HEK293 (cell line): ENCODE data around the gene SUMO3.

Source experiments
- CTCF ChIA-PET: fragments of 350-600 bp; formaldehyde crosslinking; extraction: SDS; loops from one replicate; lab custom pipeline; 2021; ENCODE audit warnings: antibody characterized with exemption; lab: Yijun Ruan, JAX
- POLR2A ChIA-PET: fragments of 300-600 bp; formaldehyde crosslinking; extraction: SDS; loops from one replicate; lab custom pipeline; 2020; ENCODE audit warnings: antibody characterized with exemption, inconsistent platforms; lab: Yijun Ruan, JAX
- H3K27ac ChIP-seq: fragments of 200-500 bp; sonication (Bioruptor generic); 2 replicates; pipeline ENCODE4 v1.5.1; 2014; ENCODE audit warnings: low read depth, low read length, control low read depth, inconsistent platforms; ENCODE audit errors: extremely low read depth
- H3K36me3 ChIP-seq, 2 experiments: fragments of 200-500 bp in 1 of 2; sonication (Bioruptor generic) in 1 of 2; 1 replicate in 1 of 2; 2 replicates in 1 of 2; pipeline ENCODE4 v1.5.1; 2014 to 2017; ENCODE audit warnings: inconsistent platforms in 2 of 2, low read length in 2 of 2; ENCODE audit not compliant: control insufficient read depth in 2 of 2, insufficient read depth in 1 of 2
- H3K4me1 ChIP-seq: fragments of 200-500 bp; sonication (Bioruptor generic); 2 replicates; pipeline ENCODE4 v1.5.1; 2014; ENCODE audit warnings: mild to moderate bottlenecking, low read length, inconsistent platforms; ENCODE audit not compliant: control insufficient read depth, insufficient read depth
- H3K4me3 ChIP-seq: 2 replicates; pipeline ENCODE4 v1.5.1; 2011; ENCODE audit warnings: low read depth, mild to moderate bottlenecking, control low read depth, low read length, moderate library complexity
- H3K9me3 ChIP-seq: fragments of 200-500 bp; sonication (Bioruptor generic); 2 replicates; pipeline ENCODE4 v1.5.1; 2014; ENCODE audit warnings: low read depth, low read length, inconsistent platforms; ENCODE audit not compliant: control insufficient read depth, insufficient read depth
- KLF8 ChIP-seq: fragments of 450-650 bp; formaldehyde crosslinking; IDR thresholded peaks from 2 replicates; pipeline ENCODE4 v1.5.1; 2016; ENCODE audit warnings: missing biosample characterization, missing genetic modification characterization
- SCRT1 ChIP-seq: fragments of 450-650 bp; formaldehyde crosslinking; IDR thresholded peaks from 2 replicates; pipeline ENCODE4 v1.5.1; 2016; ENCODE audit warnings: missing biosample characterization, missing genetic modification characterization, borderline replicate concordance
- SP2 ChIP-seq: fragments of 450-650 bp; formaldehyde crosslinking; IDR thresholded peaks from 2 replicates; pipeline ENCODE4 v1.5.1; 2016; ENCODE audit warnings: missing biosample characterization, missing genetic modification characterization
- ZNF10 ChIP-seq: fragments of 450-650 bp; formaldehyde crosslinking; IDR thresholded peaks from 2 replicates; pipeline ENCODE4 v1.5.1; 2017; ENCODE audit warnings: missing biosample characterization, missing genetic modification characterization
- ZNF133 ChIP-seq: fragments of 450-650 bp; formaldehyde crosslinking; IDR thresholded peaks from 2 replicates; pipeline ENCODE4 v1.5.1; 2016; ENCODE audit warnings: missing biosample characterization, missing genetic modification characterization
- ZNF140 ChIP-seq: fragments of 450-650 bp; formaldehyde crosslinking; IDR thresholded peaks from 2 replicates; pipeline ENCODE4 v1.5.1; 2016; ENCODE audit warnings: missing biosample characterization, missing genetic modification characterization
- ZNF184 ChIP-seq: fragments of 450-650 bp; IDR thresholded peaks from 2 replicates; pipeline ENCODE4 v1.5.1; 2018; ENCODE audit warnings: missing biosample characterization, mild to moderate bottlenecking, missing genetic modification characterization
- ZNF292 ChIP-seq: fragments of 450-650 bp; formaldehyde crosslinking; IDR thresholded peaks from 2 replicates; pipeline ENCODE4 v1.5.1; 2016; ENCODE audit warnings: low read depth, missing biosample characterization, missing genetic modification characterization, borderline replicate concordance
- ZNF366 ChIP-seq: fragments of 450-650 bp; formaldehyde crosslinking; conservative IDR thresholded peaks from 2 replicates; pipeline ENCODE4 v1.5.1; 2016; ENCODE audit warnings: missing biosample characterization, missing genetic modification characterization
- ZNF394 ChIP-seq: fragments of 450-650 bp; formaldehyde crosslinking; IDR thresholded peaks from 2 replicates; pipeline ENCODE4 v1.5.1; 2016; ENCODE audit warnings: missing biosample characterization, missing genetic modification characterization, mild to moderate bottlenecking, moderate library complexity, borderline replicate concordance
- ZNF48 ChIP-seq: fragments of 450-650 bp; formaldehyde crosslinking; IDR thresholded peaks from 2 replicates; pipeline ENCODE4 v1.5.1; 2016; ENCODE audit warnings: missing biosample characterization, missing genetic modification characterization
- ZNF558 ChIP-seq: fragments of 450-650 bp; formaldehyde crosslinking; IDR thresholded peaks from 2 replicates; pipeline ENCODE4 v1.5.1; 2016; ENCODE audit warnings: missing biosample characterization, missing genetic modification characterization
- ZNF629 ChIP-seq: fragments of 450-650 bp; formaldehyde crosslinking; IDR thresholded peaks from 2 replicates; pipeline ENCODE4 v1.5.1; 2017; ENCODE audit warnings: missing biosample characterization, missing genetic modification characterization
- ZNF777 ChIP-seq: fragments of 450-650 bp; formaldehyde crosslinking; IDR thresholded peaks from 2 replicates; pipeline ENCODE4 v1.5.1; 2017; ENCODE audit warnings: missing biosample characterization, missing genetic modification characterization, borderline replicate concordance
- ZNF830 ChIP-seq: fragments of 450-650 bp; IDR thresholded peaks from 2 replicates; pipeline ENCODE4 v1.5.0; 2018; ENCODE audit warnings: missing biosample characterization, missing genetic modification characterization, low read depth, mild to moderate bottlenecking, moderate library complexity
- TF ChIP-seq, protein P1 (sequence below): fragments of 450-650 bp; formaldehyde crosslinking; IDR thresholded peaks from 2 replicates; pipeline ENCODE4 v1.5.1; 2016; ENCODE audit warnings: missing biosample characterization, missing genetic modification characterization
- TF ChIP-seq, protein P2 (sequence below): fragments of 450-650 bp; formaldehyde crosslinking; IDR thresholded peaks from 2 replicates; pipeline ENCODE4 v1.5.1; 2017; ENCODE audit warnings: missing biosample characterization, missing genetic modification characterization
- TF ChIP-seq, protein P3 (sequence below): fragments of 450-650 bp; formaldehyde crosslinking; IDR thresholded peaks from 2 replicates; pipeline ENCODE4 v1.5.1; 2016; ENCODE audit warnings: missing biosample characterization, missing genetic modification characterization
- TF ChIP-seq, protein P4 (sequence below): fragments of 450-650 bp; formaldehyde crosslinking; IDR thresholded peaks from 2 replicates; pipeline ENCODE4 v1.5.1; 2016; ENCODE audit warnings: missing biosample characterization, missing genetic modification characterization
- TF ChIP-seq, protein P5 (sequence below): fragments of 450-650 bp; IDR thresholded peaks from 2 replicates; pipeline ENCODE4 v1.5.1; 2018; ENCODE audit warnings: missing biosample characterization, mild to moderate bottlenecking, missing genetic modification characterization
- TF ChIP-seq, protein P6 (sequence below): fragments of 450-650 bp; formaldehyde crosslinking; IDR thresholded peaks from 2 replicates; pipeline ENCODE4 v1.5.0; 2017; ENCODE audit warnings: missing biosample characterization, missing genetic modification characterization, borderline replicate concordance
- TF ChIP-seq, protein P7 (sequence below): fragments of 450-650 bp; formaldehyde crosslinking; IDR thresholded peaks from 2 replicates; pipeline ENCODE4 v1.5.1; 2016; ENCODE audit warnings: missing biosample characterization, missing genetic modification characterization

Gene SUMO3

DNA sequence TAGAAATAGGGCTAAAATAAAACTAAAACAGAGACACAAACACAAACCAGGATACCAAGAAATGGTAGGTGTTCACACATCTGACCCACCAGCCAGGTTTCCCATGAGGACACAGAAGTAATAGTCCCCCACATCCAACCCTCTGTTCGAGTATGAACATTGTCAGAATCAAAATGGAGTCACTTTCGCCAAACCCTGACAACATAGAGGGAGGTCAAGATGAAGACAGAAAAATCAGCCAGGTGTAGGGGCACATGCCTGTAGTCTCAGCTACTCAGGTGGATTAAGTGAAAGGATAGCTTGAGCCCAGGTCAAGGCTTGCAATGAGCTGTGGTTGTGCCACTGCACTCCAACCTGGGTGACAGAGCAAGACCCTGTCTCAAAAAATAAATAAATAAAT, 20.1 kb downstream of the SUMO3 start (continued):
- TF ChIP-seq, protein P1, sequence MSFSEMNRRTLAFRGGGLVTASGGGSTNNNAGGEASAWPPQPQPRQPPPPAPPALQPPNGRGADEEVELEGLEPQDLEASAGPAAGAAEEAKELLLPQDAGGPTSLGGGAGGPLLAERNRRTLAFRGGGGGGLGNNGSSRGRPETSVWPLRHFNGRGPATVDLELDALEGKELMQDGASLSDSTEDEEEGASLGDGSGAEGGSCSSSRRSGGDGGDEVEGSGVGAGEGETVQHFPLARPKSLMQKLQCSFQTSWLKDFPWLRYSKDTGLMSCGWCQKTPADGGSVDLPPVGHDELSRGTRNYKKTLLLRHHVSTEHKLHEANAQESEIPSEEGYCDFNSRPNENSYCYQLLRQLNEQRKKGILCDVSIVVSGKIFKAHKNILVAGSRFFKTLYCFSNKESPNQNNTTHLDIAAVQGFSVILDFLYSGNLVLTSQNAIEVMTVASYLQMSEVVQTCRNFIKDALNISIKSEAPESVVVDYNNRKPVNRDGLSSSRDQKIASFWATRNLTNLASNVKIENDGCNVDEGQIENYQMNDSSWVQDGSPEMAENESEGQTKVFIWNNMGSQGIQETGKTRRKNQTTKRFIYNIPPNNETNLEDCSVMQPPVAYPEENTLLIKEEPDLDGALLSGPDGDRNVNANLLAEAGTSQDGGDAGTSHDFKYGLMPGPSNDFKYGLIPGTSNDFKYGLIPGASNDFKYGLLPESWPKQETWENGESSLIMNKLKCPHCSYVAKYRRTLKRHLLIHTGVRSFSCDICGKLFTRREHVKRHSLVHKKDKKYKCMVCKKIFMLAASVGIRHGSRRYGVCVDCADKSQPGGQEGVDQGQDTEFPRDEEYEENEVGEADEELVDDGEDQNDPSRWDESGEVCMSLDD (tag by site-specific recombination), result no peak
- TF ChIP-seq SCRT1 (tag by site-specific recombination) (no peak), ZNF394 (tag by site-specific recombination) (no peak), ZNF48 (tag by site-specific recombination) (no peak), SP2 (no peak), ZNF133 (tag by site-specific recombination) (no peak), ZNF777 (tag by site-specific recombination) (no peak), ZNF292 (no peak)
- TF ChIP-seq, protein P2, sequence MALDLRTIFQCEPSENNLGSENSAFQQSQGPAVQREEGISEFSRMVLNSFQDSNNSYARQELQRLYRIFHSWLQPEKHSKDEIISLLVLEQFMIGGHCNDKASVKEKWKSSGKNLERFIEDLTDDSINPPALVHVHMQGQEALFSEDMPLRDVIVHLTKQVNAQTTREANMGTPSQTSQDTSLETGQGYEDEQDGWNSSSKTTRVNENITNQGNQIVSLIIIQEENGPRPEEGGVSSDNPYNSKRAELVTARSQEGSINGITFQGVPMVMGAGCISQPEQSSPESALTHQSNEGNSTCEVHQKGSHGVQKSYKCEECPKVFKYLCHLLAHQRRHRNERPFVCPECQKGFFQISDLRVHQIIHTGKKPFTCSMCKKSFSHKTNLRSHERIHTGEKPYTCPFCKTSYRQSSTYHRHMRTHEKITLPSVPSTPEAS, result no peak
- TF ChIP-seq, protein P3, sequence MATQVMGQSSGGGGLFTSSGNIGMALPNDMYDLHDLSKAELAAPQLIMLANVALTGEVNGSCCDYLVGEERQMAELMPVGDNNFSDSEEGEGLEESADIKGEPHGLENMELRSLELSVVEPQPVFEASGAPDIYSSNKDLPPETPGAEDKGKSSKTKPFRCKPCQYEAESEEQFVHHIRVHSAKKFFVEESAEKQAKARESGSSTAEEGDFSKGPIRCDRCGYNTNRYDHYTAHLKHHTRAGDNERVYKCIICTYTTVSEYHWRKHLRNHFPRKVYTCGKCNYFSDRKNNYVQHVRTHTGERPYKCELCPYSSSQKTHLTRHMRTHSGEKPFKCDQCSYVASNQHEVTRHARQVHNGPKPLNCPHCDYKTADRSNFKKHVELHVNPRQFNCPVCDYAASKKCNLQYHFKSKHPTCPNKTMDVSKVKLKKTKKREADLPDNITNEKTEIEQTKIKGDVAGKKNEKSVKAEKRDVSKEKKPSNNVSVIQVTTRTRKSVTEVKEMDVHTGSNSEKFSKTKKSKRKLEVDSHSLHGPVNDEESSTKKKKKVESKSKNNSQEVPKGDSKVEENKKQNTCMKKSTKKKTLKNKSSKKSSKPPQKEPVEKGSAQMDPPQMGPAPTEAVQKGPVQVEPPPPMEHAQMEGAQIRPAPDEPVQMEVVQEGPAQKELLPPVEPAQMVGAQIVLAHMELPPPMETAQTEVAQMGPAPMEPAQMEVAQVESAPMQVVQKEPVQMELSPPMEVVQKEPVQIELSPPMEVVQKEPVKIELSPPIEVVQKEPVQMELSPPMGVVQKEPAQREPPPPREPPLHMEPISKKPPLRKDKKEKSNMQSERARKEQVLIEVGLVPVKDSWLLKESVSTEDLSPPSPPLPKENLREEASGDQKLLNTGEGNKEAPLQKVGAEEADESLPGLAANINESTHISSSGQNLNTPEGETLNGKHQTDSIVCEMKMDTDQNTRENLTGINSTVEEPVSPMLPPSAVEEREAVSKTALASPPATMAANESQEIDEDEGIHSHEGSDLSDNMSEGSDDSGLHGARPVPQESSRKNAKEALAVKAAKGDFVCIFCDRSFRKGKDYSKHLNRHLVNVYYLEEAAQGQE (tag by site-specific recombination), result no peak

DNA sequence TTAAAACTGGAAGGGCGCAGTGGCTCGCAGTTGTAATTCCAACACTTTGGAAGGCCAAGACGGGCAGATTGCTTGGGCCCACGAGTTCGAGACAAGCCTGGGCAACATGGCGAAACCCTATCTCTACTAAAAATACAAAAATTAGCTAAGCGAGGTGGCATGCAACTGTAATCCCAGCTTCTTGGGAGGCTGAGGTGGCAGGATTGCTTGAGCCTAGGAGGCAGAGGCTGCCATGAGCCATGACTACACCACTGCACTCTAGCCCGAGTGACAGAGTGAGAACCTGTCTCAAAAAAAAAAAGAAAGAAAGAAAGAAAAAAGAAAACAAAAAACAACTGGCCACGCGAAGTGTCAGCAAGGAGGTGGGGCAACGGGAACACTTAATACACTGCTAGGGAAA, 22.5 kb downstream of the SUMO3 start:
- Histone ChIP-seq H3K27ac (no peak overlapping the region), H3K36me3 (peaks cover 21 to 49% of the 10 kb centered on the region in 2 experiments), H3K4me1 (0 out of 2 replicates have a peak, but pooled peaks cover 1% of the 10 kb centered on the region), H3K4me3 (no peak overlapping the region), H3K9me3 (no peaks in the 10 kb centered on the region)
- TF ChIP-seq, protein P4, sequence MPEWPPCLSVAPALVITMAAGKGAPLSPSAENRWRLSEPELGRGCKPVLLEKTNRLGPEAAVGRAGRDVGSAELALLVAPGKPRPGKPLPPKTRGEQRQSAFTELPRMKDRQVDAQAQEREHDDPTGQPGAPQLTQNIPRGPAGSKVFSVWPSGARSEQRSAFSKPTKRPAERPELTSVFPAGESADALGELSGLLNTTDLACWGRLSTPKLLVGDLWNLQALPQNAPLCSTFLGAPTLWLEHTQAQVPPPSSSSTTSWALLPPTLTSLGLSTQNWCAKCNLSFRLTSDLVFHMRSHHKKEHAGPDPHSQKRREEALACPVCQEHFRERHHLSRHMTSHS (tag by site-specific recombination), result no peak
- TF ChIP-seq ZNF366 (tag by site-specific recombination) (no peak), ZNF830 (no peak), ZNF558 (tag by site-specific recombination) (no peak), ZNF140 (tag by site-specific recombination) (no peak), ZNF184 (tag by site-specific recombination) (no peak), ZNF629 (tag by site-specific recombination) (no peak), ZNF10 (tag by site-specific recombination) (no peak), KLF8 (no peak)
- TF ChIP-seq, protein P5, sequence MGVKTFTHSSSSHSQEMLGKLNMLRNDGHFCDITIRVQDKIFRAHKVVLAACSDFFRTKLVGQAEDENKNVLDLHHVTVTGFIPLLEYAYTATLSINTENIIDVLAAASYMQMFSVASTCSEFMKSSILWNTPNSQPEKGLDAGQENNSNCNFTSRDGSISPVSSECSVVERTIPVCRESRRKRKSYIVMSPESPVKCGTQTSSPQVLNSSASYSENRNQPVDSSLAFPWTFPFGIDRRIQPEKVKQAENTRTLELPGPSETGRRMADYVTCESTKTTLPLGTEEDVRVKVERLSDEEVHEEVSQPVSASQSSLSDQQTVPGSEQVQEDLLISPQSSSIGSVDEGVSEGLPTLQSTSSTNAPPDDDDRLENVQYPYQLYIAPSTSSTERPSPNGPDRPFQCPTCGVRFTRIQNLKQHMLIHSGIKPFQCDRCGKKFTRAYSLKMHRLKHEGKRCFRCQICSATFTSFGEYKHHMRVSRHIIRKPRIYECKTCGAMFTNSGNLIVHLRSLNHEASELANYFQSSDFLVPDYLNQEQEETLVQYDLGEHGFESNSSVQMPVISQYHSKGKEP, result no peak
- TF ChIP-seq, protein P6, sequence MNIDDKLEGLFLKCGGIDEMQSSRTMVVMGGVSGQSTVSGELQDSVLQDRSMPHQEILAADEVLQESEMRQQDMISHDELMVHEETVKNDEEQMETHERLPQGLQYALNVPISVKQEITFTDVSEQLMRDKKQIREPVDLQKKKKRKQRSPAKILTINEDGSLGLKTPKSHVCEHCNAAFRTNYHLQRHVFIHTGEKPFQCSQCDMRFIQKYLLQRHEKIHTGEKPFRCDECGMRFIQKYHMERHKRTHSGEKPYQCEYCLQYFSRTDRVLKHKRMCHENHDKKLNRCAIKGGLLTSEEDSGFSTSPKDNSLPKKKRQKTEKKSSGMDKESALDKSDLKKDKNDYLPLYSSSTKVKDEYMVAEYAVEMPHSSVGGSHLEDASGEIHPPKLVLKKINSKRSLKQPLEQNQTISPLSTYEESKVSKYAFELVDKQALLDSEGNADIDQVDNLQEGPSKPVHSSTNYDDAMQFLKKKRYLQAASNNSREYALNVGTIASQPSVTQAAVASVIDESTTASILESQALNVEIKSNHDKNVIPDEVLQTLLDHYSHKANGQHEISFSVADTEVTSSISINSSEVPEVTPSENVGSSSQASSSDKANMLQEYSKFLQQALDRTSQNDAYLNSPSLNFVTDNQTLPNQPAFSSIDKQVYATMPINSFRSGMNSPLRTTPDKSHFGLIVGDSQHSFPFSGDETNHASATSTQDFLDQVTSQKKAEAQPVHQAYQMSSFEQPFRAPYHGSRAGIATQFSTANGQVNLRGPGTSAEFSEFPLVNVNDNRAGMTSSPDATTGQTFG (tag by site-specific recombination), result no peak
- TF ChIP-seq, protein P7, sequence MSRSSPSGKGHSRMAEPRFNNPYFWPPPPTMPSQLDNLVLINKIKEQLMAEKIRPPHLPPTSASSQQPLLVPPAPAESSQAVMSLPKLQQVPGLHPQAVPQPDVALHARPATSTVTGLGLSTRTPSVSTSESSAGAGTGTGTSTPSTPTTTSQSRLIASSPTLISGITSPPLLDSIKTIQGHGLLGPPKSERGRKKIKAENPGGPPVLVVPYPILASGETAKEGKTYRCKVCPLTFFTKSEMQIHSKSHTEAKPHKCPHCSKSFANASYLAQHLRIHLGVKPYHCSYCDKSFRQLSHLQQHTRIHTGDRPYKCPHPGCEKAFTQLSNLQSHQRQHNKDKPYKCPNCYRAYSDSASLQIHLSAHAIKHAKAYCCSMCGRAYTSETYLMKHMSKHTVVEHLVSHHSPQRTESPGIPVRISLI, result no peak
- POLR2A ChIA-PET, result no interaction called here
- CTCF ChIA-PET, result interaction anchor here (2.9 kb wide), 1 partner anchor 284 kb away, joined by 43 read pairs; no protein-coding TSS in a partner anchor
